ENCODE results near the gene CLECL1.
"Not testable (repeated sequence)": the region's sequence is repeated elsewhere in the genome, so short reads cannot be mapped to it uniquely, and the experiment has no call there.

The CLECL1 gene

GRCh38 chr12:9718968-9719367, 13.9 kb downstream of the CLECL1 start:
- DNase-seq, result no peak

- no peak for DNase-seq
Observed at GRCh38 chr12:9717070-9717925, 15.6 kb downstream of the CLECL1 start.

DNA sequence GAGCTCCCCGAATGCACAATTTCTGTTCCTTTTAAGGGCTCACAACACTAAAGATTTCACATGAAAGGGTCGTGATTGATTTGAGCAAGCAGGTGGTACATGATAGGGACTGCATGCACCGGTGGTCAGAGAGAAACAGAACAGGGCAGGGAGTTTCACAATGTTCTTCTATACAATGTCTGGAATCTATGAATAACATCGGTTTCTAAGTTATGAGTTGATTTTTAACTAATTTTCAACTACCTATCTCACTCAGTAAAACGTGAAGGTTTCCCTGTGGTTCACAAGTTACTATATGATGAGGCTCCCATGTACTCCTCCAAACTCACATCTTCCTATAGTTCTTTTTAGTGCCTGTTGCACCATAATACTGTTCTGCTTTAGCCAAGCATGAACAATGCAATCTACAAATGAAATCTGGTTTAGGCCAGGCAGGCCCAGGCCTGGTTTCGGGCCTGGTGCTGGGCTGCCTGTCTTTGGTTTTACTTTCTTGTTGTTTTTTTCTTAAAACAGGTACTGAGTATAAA, 19.8 kb downstream of the CLECL1 start:
- not testable (repeated sequence) for DNase-seq

DNA sequence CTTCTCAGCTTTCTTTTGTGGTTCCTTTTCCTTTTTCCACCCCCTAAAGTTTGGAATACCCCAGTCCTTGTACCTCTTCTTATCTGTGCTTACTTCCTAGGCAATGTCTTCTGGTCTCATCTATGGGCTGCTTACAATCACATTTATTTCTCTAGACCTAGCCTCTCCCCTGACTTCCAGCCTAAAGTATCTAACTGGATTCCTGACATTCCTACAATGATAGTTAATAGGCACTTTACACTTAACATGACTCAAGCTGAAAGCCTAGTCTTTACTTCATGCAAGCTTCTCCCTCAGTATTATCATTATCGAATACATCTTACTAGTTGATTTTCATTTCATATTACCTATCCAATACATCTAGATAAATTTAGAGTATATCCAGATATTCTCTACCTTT, 21.2 kb downstream of the CLECL1 start:
- no peak for DNase-seq

DNA sequence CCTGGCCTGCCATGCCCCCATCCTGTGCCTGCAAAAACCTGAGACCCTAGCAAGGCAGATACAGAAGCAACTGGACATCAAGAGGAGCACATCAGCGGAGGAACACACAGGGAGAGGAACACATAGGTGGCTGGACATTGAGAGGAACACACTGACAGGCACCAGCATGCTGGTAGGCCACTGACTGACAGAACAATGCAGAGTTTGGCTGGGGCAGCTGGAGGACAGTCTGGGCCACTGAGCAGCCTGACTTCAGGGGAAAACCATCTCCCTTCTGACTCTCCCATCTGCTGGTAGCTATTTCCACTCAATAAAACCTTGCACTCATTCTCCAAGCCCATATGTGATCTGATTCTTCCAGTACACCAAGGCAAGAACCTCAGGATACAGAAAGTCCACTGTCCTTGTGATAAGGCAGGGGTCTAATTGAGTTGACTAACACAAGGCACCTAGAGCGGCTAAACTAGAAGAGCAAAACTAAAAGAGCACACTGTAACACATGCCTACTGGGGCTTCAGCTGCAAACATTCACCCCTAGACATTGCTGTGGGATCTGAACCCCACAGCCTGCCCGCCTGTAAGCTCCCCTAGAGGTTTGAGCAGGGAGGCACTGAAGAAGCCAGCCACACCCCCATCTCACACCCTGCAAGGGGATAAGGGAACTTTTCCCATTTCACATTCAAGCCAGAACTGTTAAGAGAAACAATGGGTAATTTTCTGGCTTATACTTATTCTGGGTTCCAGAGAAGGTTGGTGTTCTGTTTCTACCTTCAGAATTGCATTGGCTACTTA, 22.1 kb downstream of the CLECL1 start:
- no peak for DNase-seq

DNA sequence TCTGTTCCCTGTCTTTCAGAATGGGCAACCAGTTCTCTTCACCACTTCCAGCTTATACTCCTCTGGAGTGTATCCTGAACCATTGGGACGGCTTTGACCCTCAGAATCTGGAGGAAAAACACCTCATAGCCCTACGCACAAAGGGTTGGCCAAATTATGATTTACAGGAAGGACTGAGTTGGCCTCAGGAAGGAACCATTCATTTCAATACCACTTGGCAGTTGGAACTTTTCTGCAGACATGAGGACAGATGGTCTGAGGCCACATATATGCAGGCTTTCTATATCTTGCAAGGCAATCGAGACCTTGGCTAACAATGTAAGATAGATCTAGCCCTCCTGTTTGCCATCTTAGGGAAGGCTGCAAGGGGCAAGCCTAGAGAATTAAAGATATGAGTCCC, 24.0 kb downstream of the CLECL1 start:
- DNase-seq, result no peak

DNA sequence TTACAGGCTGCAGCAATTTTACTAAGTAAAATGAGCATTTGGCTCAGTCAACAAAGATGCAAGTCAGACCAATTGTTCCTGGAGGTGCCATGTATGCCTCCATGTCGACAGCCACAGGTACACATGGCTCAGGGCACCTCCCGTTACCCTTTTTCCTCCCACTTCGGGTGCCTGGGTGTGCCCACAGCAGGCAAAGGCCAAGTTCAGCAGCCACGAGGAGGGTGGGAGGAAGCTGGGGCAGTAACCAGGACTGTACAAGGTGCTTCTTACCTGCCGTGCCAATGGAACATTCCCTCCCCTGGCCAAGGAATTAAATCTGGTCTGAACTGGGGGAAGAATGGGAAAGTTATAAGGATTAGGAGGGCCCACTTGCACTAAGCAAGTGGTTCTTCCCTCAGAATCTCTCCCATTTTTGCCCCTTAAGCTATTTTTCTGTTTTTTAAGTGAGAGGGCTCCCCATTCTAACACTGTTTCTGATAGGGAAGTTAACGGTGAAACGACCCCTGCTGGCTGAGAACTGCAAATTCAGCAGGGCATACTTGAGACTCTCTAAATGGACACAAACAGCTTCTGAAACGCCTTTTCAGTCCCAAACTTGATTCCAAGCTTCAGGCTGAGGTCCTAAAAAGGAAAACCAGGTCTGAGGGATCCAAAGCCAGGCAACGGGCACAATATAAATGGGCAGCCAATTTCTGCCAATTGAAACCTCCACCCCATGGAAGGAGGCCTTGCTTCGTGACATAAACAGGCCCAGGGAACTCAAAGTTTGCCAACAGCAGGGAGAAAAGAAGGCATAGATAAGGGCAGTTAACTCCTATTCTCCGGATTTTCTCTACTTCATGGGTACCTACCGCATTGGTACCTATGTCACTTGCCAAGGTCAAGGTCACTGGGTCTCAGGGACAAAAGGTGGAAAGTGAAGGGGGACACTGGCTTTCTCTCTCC, 24.8 kb downstream of the CLECL1 start:
- DNase-seq, result peak; percentile 76

DNA sequence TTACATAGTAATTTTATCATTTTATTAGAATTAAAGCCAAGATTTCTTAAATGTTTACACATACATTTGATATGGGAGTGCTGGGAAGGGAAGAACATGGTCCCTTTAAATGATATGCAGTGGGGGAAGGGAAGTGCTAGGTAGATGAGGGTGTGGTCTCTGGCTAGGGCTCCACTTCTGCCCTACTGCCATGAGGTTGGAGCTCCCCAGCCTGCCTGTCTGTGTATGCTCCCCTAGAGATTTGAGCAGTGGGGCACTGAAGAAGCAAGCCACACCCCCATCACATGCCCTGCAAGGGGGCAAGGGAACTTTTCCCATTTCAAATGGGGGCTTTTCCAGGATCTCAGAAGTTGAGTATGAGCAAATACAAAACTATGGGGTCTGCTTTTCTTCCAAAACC, 25.5 kb downstream of the CLECL1 start:
- no peak for DNase-seq

GRCh38 chr12:9706086-9706685, 26.7 kb downstream of the CLECL1 start:
- no peak for DNase-seq

DNA sequence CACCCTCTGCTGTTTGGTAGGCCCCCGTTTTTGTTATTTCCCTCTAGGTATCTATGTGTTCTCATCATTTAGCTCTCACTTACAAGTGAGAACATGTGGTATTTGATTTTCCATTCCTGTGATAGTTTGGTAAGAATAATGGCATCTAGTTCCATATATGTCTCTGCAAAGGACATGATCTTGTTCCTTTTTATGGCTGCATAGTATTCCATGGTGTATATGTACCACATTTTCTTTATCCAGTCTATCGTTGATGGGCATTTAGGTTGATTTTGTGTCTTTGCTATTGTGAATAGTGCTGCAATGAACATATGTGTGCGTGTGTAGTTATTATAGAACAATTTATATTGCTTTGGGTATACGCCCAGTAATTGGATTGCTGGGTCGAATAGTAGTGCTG, 28.3 kb downstream of the CLECL1 start:
- not testable (repeated sequence) for DNase-seq

GRCh38 chr12:9702255-9702654, 30.6 kb downstream of the CLECL1 start:
- DNase-seq, result peak; percentile 65

- no peak for DNase-seq
Observed at GRCh38 chr12:9701380-9702154, 31.3 kb downstream of the CLECL1 start.

GRCh38 chr12:9700606-9700956, 32.3 kb downstream of the CLECL1 start:
- DNase-seq, result no peak

- DNase-seq, result no peak
Observed at GRCh38 chr12:9699898-9700605, 32.8 kb downstream of the CLECL1 start.

- no peak for DNase-seq
Observed at GRCh38 chr12:9699269-9699897, 33.5 kb downstream of the CLECL1 start.

DNA sequence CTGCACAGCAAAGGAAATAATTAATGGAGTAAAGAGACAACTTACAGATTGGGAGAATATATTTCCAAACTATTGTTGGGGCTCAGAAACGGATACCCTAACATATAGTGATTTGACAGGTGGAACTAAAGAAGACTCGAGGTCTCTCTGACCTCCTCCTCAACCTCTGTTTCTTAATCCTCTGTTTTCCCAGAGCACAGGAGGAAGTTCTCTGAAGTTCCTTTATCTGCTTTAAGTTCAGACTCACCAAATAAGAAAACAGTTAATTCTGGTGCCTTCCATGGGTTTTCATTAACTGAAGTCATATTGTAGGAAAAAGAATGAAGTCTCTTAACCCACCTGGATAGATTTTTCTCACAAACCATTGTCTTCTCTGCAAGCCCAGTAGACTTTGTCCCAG, 34.2 kb downstream of the CLECL1 start:
- DNase-seq, result no peak

GRCh38 chr12:9697619-9698018, 35.3 kb downstream of the CLECL1 start:
- no peak for DNase-seq

DNA sequence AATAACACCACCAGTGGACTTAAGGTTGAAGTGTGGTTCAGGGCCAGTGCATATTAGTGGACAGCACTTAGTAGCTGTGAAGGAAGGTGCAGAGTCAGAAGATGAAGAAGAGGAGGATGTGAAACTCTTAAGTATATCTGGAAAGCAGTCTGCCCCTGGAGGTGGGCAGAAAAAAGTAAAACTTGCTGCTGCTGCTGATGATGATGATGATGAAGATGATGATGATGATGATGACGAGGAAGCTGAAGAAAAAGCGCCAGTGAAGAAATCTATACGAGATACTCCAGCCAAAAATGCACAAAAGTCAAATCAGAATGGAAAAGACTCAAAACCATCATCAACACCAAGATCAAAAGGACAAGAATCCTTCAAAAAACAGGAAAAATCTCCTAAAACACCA, 37.2 kb downstream of the CLECL1 start:
- DNase-seq, result not testable (repeated sequence)

GRCh38 chr12:9695150-9695549, 37.7 kb downstream of the CLECL1 start:
- not testable (repeated sequence) for DNase-seq

GRCh38 chr12:9694241-9694640, 38.7 kb downstream of the CLECL1 start:
- DNase-seq, result no peak

Measured in activated CD8-positive, alpha-beta memory T cell treated with anti-CD3 and anti-CD28 coated beads, Interleukin-2, amount 50 U/mL, for 48 hours (primary cell).